ENCODE results near the gene PPFIA4.

- TF ChIP-seq POLR2A (IDR thresholded peaks at IDR 0.05) (no peak), CTCF (IDR thresholded peaks at IDR 0.05) (no peak)
Observed at GRCh38 chr1:203116091-203116820, 90.0 kb downstream of the PPFIA4 start.
